Measurements from ENCODE around the gene ALDH3B1. TPM values are rescaled to one million over a fixed set of nuclear protein-coding genes. Genes with fewer than 3 reads are reported as not detected.

The ALDH3B1 gene
- polyA plus RNA-seq, 2 donors: 5.0 to 19.7 TPM

Other genes with a start within 250 kb of the ALDH3B1 start
- gene UNC93B1, start 6.2 kb upstream of the ALDH3B1 start, polyA plus RNA-seq: 10 to 100 TPM; 20.5 to 24.4 TPM
- gene NDUFS8, start 20.4 kb downstream of the ALDH3B1 start, polyA plus RNA-seq: 100 to 1,000 TPM; 131 to 168 TPM
- 10 to 100 TPM; 51.0 to 74.0 TPM for gene TCIRG1, start 28.7 kb downstream of the ALDH3B1 start, polyA plus RNA-seq
- 1 to 10 TPM; 3.7 to 7.3 TPM for gene CHKA, start 111.1 kb downstream of the ALDH3B1 start, polyA plus RNA-seq
- 10 to 100 TPM; 12.7 to 16.8 TPM for gene KMT5B, start 203.0 kb downstream of the ALDH3B1 start, polyA plus RNA-seq

All from esophagus (tissue), 2 donors.